AG04449 (cell line): ENCODE data around the gene DEFB124.
"Not testable (repeated sequence)": the region's sequence is repeated elsewhere in the genome, so short reads cannot be mapped to it uniquely, and the experiment has no call there.

Experiments
- CTCF ChIA-PET: fragments of 350-600 bp; formaldehyde crosslinking; extraction: SDS; loops from one replicate; lab custom pipeline; 2021; ENCODE audit warnings: antibody characterized with exemption; lab: Yijun Ruan, JAX
- POLR2A ChIA-PET: fragments of 400-600, 350-600 bp; formaldehyde crosslinking; extraction: SDS; loops from one replicate; lab custom pipeline; 2020; ENCODE audit warnings: antibody characterized with exemption, inconsistent platforms; lab: Yijun Ruan, JAX
- DNase-seq: peaks from one replicate; pipeline ENCODE4 v3.0.0-alpha.2; 2010; ENCODE audit warnings: low read depth, low spot score
- H3K4me3 ChIP-seq: 2 replicates; pipeline ENCODE4 v1.5.1; 2011; ENCODE audit warnings: low read depth, mild to moderate bottlenecking, control low read depth, low read length
- CTCF ChIP-seq: IDR thresholded peaks from one replicate; pipeline ENCODE4 v1.5.1; 2011; ENCODE audit warnings: mild to moderate bottlenecking, moderate library complexity, low read length, control low read depth, inconsistent platforms; ENCODE audit not compliant: insufficient read depth; ENCODE audit errors: missing control alignments

Gene DEFB124

GRCh38 chr20:31474758-31475427 lies at the start of gene DEFB124, which contains the start of gene REM1:
Gene DEFB124, minus strand, starts transcription at chr20:31475127. Its CDS starts 2,114 bp downstream, at chr20:31473013.
Gene REM1, plus strand, starts transcription at chr20:31475288. Its CDS starts 1,158 bp downstream, at chr20:31476446.
- TF ChIP-seq CTCF = no peak
- no peak for DNase-seq
- H3K4me3 ChIP-seq = no peak within 1 kb of the TSS
- POLR2A ChIA-PET = no interaction called here
- CTCF ChIA-PET = interaction anchor here (0.9 to 7.9 kb wide), 3 partner anchors 14 to 29 kb away, joined by 3 to 41 read pairs (median 18); no protein-coding TSS in a partner anchor

- no peak for TF ChIP-seq CTCF
- DNase-seq = no peak
- POLR2A ChIA-PET = interaction anchor here (0.6 to 1.0 kb wide), 2 partner anchors 22 to 81 kb away, joined by 3 to 4 read pairs; partner anchors contain the start of gene ID1
- no peak overlapping the region for H3K4me3 ChIP-seq
- CTCF ChIA-PET = interaction anchor here (0.7 to 1.9 kb wide), 7 partner anchors 35 to 89 kb away, joined by 3 to 5 read pairs (median 3); no protein-coding TSS in a partner anchor
Observed at GRCh38 chr20:31523361-31524283, 48.7 kb upstream of the DEFB124 start.

GRCh38 chr20:31522731-31523130 lies 47.8 kb upstream of the DEFB124 start:
- ChIA-PET CTCF (interaction anchor here (0.9 to 1.9 kb wide), 5 partner anchors 10 to 90 kb away, joined by 3 to 5 read pairs (median 4); no protein-coding TSS in a partner anchor), POLR2A (no interaction called here)
- no peak for TF ChIP-seq CTCF
- no peak overlapping the region for H3K4me3 ChIP-seq
- DNase-seq = no peak

GRCh38 chr20:31521267-31521666 lies 46.3 kb upstream of the DEFB124 start:
- CTCF ChIA-PET = interaction anchor here (0.6 to 9.4 kb wide), 9 partner anchors 8 to 95 kb away, joined by 3 to 72 read pairs (median 5); no protein-coding TSS in a partner anchor
- not testable (repeated sequence) for DNase-seq, H3K4me3 ChIP-seq
- POLR2A ChIA-PET = interaction anchor here (0.7 to 1.1 kb wide), 2 partner anchors 23 to 81 kb away, joined by 3 read pairs; no protein-coding TSS in a partner anchor

GRCh38 chr20:31517373-31517772 lies 42.4 kb upstream of the DEFB124 start:
- H3K4me3 ChIP-seq = 0 out of 2 replicates have a peak overlapping the region, but pooled peaks have one; percentile 2
- POLR2A ChIA-PET = no interaction called here
- no peak for DNase-seq
- CTCF ChIA-PET = interaction anchor here (0.8 to 9.4 kb wide), 9 partner anchors 12 to 95 kb away, joined by 3 to 72 read pairs (median 3); no protein-coding TSS in a partner anchor
- no peak for TF ChIP-seq CTCF

- ChIA-PET POLR2A (no interaction called here), CTCF (interaction anchor here (1.1 to 9.4 kb wide), 7 partner anchors 14 to 96 kb away, joined by 3 to 72 read pairs (median 5); no protein-coding TSS in a partner anchor)
- no peak for DNase-seq
- peak overlapping the region; percentile 99; the same call in 1 of the 2 replicates for H3K4me3 ChIP-seq
- no peak for TF ChIP-seq CTCF
Observed at GRCh38 chr20:31516651-31517050, 41.7 kb upstream of the DEFB124 start.
